RWPE1 (cell line): Measurements from ENCODE around the gene PTAFR.
"Not testable (repeated sequence)": the region's sequence is repeated elsewhere in the genome, so short reads cannot be mapped to it uniquely, and the experiment has no call there.

Experiments
- CTCF ChIA-PET: fragments of 350-600 bp; sonication (Branson Sonifier 250); formaldehyde crosslinking; extraction: SDS; loops from one replicate; lab custom pipeline; 2021; lab: Yijun Ruan, JAX
- POLR2A ChIA-PET: fragments of 400-600 bp; formaldehyde crosslinking; extraction: SDS; loops from one replicate; lab custom pipeline; 2020; ENCODE audit warnings: antibody characterized with exemption; ENCODE audit not compliant: low non-redundant PET; lab: Yijun Ruan, JAX
- DNase-seq: peaks from one replicate; pipeline ENCODE4 v3.0.0; 2012; ENCODE audit warnings: low spot score
- H3K27ac ChIP-seq: fragments of 450-650 bp; 2 replicates; pipeline ENCODE4 v1.5.1; 2017
- CTCF ChIP-seq: fragments of 450-650 bp; conservative IDR thresholded peaks from 2 replicates; pipeline ENCODE4 v1.5.1; 2017; ENCODE audit warnings: low read depth, mild to moderate bottlenecking

Gene PTAFR

GRCh38 chr1:28143496-28144202 lies 32.8 kb downstream of the PTAFR start:
- ChIA-PET POLR2A (no interaction called here), CTCF (interaction anchor here (0.7 kb wide), 1 partner anchor 156 kb away, joined by 5 read pairs; no protein-coding TSS in a partner anchor)
- DNase-seq = no peak
- H3K27ac ChIP-seq = no peak overlapping the region
- no peak for TF ChIP-seq CTCF

GRCh38 chr1:28141685-28142084 lies 34.8 kb downstream of the PTAFR start:
- no peak for TF ChIP-seq CTCF

GRCh38 chr1:28139866-28140265 lies 36.6 kb downstream of the PTAFR start:
- DNase-seq, H3K27ac ChIP-seq, POLR2A ChIA-PET, CTCF ChIA-PET: not testable (repeated sequence)

More at GRCh38 chr1:28141685-28142084, 34.8 kb downstream of the PTAFR start:
- POLR2A ChIA-PET = no interaction called here
- no peak for DNase-seq
- H3K27ac ChIP-seq = no peak overlapping the region
- CTCF ChIA-PET = interaction anchor here (0.6 kb wide), 1 partner anchor 46 kb away, joined by 3 read pairs; no protein-coding TSS in a partner anchor

GRCh38 chr1:28139025-28139712 lies 37.3 kb downstream of the PTAFR start:
- CTCF ChIA-PET = no interaction called here
- H3K27ac ChIP-seq = no peak overlapping the region
- POLR2A ChIA-PET = no interaction called here
- TF ChIP-seq CTCF = no peak
- DNase-seq = no peak

- no peak for DNase-seq
- ChIA-PET POLR2A (no interaction called here), CTCF (interaction anchor here (0.5 kb wide), 1 partner anchor 406 kb away, joined by 3 read pairs; no protein-coding TSS in a partner anchor)
- H3K27ac ChIP-seq = no peak overlapping the region
- no peak for TF ChIP-seq CTCF
These were observed 39.4 kb downstream of the PTAFR start for GRCh38 chr1:28136922-28137613.

- no peak for TF ChIP-seq CTCF
- ChIA-PET POLR2A (interaction anchor here (0.6 kb wide), 2 partner anchors 369 to 974 kb away, joined by 3 to 4 read pairs; no protein-coding TSS in a partner anchor), CTCF (interaction anchor here (0.5 kb wide), 1 partner anchor 406 kb away, joined by 3 read pairs; no protein-coding TSS in a partner anchor)
- DNase-seq = no peak
- no peak overlapping the region for H3K27ac ChIP-seq
These were observed 40.1 kb downstream of the PTAFR start for GRCh38 chr1:28136169-28136921.
